AG10803 (cell line): ENCODE results near the gene MYO5B.

Source experiments
- DNase-seq: peaks from one replicate; pipeline ENCODE4 v3.0.0; 2010; ENCODE audit warnings: low read depth
- H3K4me3 ChIP-seq: 2 replicates; pipeline ENCODE4 v1.5.1; 2011; ENCODE audit warnings: mild to moderate bottlenecking, low read length, control low read depth
- TF ChIP-seq, protein P1 (sequence below): conservative IDR thresholded peaks from 2 replicates; pipeline ENCODE4 v1.5.1; 2011; ENCODE audit warnings: mild to moderate bottlenecking, low read length, control low read depth, inconsistent platforms

The MYO5B gene

DNA sequence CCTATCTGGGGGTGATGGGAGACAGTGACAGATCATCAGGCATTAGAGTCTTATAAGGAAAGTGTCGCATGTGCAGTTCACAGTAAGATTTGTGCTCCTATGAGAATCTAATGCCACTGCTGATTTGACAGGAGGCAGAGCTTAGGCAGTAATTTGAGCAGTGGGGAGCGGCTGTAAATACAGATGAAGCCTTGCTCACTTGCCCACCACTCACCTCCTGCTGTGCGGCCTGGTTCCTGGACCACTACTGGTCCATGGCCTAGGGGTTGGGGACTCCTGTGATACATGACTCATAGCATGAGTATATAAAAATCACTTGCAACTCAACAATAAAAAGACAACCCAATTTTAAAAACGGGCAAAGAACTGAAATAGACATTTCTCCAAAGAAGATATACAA lies 310.5 kb downstream of the MYO5B start:
- TF ChIP-seq, protein P1, sequence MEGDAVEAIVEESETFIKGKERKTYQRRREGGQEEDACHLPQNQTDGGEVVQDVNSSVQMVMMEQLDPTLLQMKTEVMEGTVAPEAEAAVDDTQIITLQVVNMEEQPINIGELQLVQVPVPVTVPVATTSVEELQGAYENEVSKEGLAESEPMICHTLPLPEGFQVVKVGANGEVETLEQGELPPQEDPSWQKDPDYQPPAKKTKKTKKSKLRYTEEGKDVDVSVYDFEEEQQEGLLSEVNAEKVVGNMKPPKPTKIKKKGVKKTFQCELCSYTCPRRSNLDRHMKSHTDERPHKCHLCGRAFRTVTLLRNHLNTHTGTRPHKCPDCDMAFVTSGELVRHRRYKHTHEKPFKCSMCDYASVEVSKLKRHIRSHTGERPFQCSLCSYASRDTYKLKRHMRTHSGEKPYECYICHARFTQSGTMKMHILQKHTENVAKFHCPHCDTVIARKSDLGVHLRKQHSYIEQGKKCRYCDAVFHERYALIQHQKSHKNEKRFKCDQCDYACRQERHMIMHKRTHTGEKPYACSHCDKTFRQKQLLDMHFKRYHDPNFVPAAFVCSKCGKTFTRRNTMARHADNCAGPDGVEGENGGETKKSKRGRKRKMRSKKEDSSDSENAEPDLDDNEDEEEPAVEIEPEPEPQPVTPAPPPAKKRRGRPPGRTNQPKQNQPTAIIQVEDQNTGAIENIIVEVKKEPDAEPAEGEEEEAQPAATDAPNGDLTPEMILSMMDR, result no peak
- no peak for DNase-seq
- H3K4me3 ChIP-seq, result no peak overlapping the region

DNA sequence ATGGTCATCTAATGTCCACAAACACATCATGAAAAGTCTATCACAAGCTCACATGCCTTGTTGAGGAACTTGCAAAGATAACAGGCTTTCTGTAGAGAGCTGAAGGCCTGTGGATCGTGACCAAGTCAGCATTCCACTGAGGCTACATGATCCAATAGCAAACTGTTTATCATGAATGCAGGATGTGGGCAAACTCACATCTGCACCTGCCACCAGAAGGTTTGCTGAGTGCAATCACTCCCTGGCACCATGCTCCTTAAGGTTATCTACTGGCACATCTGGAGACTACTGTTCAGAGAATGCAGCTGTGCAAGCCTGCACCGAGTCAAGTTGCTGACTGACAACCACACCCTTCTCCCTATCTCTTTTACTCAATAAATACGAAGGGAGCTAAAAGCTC lies 314.3 kb downstream of the MYO5B start:
- no peak for DNase-seq
- H3K4me3 ChIP-seq, result no peak overlapping the region
- TF ChIP-seq, protein P1, result no peak

DNA sequence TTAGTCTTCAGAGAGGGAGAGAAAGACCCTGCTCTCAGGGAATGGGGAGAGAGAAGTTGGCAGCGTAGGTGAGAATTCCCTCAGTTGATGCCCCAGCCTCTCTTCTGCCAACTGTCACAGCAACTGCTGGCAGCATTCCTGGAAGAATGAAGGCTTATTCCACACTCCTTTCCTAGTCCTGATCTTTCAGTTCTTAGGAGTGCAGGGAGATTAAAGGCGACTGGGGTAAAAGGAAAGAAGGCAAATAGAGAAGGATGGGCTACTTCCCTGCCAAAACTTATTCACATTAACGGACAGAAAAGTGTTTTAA lies 315.7 kb downstream of the MYO5B start:
- H3K4me3 ChIP-seq, result no peak overlapping the region
- TF ChIP-seq, protein P1, result no peak
- DNase-seq, result no peak

DNA sequence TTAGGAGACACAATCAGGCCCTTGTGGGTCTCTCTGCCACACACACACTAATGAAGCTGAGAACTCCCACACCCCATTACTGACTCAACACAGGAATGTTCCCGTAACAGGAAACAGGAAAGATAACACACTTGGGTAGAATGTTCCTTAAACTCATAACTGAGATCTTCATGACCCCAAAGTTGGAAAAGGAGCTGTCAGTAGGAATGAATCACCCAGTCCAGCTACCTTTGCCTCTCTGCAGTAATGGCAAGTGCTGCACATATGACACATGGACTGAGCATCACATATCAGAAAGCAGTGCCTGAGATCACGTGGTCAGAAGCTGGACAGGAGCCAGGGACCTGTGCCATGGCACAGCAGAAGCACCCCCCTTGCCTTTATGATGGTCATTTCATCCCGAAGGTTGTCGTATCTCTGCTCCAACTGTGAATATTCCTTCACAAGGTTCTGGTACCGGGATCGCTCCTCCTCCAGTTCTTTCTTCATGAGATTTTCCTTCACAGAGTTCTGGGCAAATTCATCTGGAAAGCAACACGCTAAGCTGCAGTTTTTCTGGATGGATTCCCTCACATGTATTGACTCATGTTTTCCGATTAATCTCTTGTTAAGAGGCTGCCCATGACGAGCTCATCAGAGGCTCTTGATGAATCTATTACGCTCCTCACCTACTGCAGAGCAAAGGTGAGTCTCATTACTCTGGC lies 316.2 kb downstream of the MYO5B start:
- no peak overlapping the region for H3K4me3 ChIP-seq
- TF ChIP-seq, protein P1, result no peak
- DNase-seq, result no peak

DNA sequence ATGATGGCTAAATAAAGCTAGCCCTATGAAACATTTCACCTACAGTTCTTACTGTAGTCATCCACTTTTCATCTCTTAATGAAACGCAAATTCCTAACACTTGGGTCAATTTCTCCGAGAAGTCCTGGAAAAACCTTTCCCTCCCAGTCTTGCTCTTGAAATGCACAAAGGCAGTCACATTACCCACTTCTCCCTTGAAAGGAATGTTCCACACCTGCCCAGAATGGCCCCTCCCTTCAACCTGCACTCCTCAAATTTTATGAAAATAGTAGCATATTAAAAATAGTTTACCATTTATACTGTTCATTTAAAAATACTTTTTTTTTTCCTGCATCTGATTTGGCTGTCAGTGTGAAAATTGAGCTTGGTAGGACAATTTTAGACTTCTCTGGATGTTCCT lies 316.9 kb downstream of the MYO5B start:
- TF ChIP-seq, protein P1, result no peak
- DNase-seq, result no peak
- H3K4me3 ChIP-seq, result no peak overlapping the region

DNA sequence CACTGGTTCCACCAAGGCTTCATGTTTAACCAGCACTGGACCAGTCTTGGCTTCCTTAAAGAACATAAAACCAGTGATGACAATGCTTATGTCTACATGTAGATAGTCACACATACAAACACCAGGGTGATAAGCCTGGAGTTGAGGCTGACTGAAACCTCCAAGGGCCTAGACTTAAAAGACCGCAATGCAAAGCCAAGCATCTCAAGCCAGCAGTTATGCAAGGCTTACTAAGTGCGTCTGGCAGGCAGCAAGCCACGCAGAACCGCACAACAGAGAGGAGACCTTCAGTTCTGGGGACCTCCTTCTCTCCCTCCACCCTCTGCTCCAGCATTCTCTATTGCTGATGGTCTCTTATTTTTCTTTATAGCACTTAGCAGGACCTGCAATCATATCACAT lies 318.4 kb downstream of the MYO5B start:
- TF ChIP-seq, protein P1, result no peak
- DNase-seq, result no peak
- no peak overlapping the region for H3K4me3 ChIP-seq

DNA sequence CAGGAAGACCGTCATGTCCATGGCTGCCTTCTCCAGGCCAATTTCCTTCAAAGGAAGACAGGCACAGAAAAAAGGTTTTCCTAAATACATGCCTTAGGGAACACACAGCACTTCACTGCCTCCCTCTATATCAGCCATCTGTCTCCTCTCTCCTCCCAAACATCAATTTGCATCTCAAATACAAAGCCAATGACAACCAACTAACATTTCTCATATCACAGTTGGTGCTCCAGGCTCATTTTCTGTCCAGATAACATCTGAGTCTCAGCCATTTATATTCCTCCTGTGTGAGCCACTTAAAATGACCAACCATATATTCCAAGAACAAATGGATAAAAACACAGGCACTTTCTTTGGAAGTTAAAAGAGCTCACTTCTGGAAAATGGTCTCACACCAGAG lies 319.2 kb downstream of the MYO5B start:
- no peak overlapping the region for H3K4me3 ChIP-seq
- TF ChIP-seq, protein P1, result no peak
- no peak for DNase-seq
